ENCODE results near the gene FANCE. TPM values are rescaled to one million over a fixed set of nuclear protein-coding genes. Genes with fewer than 3 reads are reported as not detected.
A peak's percentile ranks its signal among the peaks of the same experiment; 100 is the strongest.

FANCE gene
- total and polyA plus RNA-seq, 2 experiments from 2014 or later = 5.4 to 25.5 TPM

- TF ChIP-seq ZNF462 (CRISPR knock-in tag; IDR thresholded peaks at IDR 0.05) = no peak
- no peak for TF ChIP-seq EZH2 (IDR thresholded peaks at IDR 0.05; ENCODE audit: low read depth, unreplicated experiment)
- TF ChIP-seq JUNB (IDR thresholded peaks at IDR 0.05; ENCODE audit: unreplicated experiment) = no peak
These were observed 59.4 kb downstream of the FANCE start (continued) for GRCh38 chr6:35511562-35511941.

DNA sequence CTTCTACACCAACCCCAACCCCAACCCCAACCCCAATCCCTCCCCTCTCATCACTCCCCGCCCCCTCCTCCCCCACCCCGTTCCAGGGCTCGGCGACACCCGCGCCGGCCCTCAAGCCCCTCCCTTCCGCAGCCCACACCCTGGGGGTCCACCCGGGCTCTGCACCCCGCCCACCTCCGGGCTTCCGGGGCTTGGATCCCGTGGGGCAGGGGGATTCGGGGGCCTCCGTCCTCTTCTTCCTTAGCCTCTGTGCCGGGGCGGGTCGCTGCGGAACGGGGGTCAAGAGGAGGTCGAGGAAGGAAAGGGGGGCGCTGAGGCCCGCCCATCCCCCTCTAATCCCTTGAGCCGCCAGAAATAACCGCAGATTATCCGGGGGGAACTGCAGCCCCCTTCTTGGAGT lies 59.9 kb downstream of the FANCE start:
- Mint-ChIP-seq H3K4me1 (peaks cover 45% of the 10 kb centered on the region), H3K27ac (no peak overlapping the region), H3K4me3 (peak overlapping the region; percentile 67), H3K36me3 (ENCODE audit: low read depth) (no peaks in the 10 kb centered on the region), H3K9me3 (no peaks in the 10 kb centered on the region), H3K27me3 (ENCODE audit: insufficient read depth, low read depth, poor library complexity) (peaks cover 20% of the 10 kb centered on the region)
- Histone ChIP-seq H3F3A (replicated peaks; ENCODE audit: low read depth) (no peaks in the 10 kb centered on the region), H3K79me2 (replicated peaks; ENCODE audit: insufficient read depth) (no peaks in the 10 kb centered on the region), H2AFZ (peak overlapping the region; percentile 85), H3K4me3 (peak overlapping the region; percentile 65), H3K27me3 (ENCODE audit: insufficient read depth) (peaks cover 25% of the 10 kb centered on the region), H4K20me1 (replicated peaks; ENCODE audit: insufficient read depth) (no peaks in the 10 kb centered on the region), H3K27ac (ENCODE audit: low read depth) (no peak overlapping the region), H3K4me2 (peak overlapping the region; percentile 93), H3K4me1 (ENCODE audit: insufficient read depth) (peaks cover 36% of the 10 kb centered on the region), H3K36me3 (ENCODE audit: insufficient read depth) (no peaks in the 10 kb centered on the region), H3K9me2 (ENCODE audit: insufficient read depth) (no peaks in the 10 kb centered on the region)
- peak; percentile 39 for DNase-seq (ENCODE audit: low spot score)
- peak; percentile 35 for ATAC-seq
- TF ChIP-seq ZNF114 (CRISPR knock-in tag; IDR thresholded peaks at IDR 0.05) (no peak), ZNF331 (CRISPR knock-in tag; IDR thresholded peaks at IDR 0.05; ENCODE audit: low read depth) (no peak), POLR2AphosphoS5 (IDR thresholded peaks at IDR 0.05; ENCODE audit: low read depth) (no peak), ZNF462 (CRISPR knock-in tag; IDR thresholded peaks at IDR 0.05) (no peak), NANOG (IDR thresholded peaks at IDR 0.05; ENCODE audit: borderline replicate concordance) (no peak), CREB1 (CRISPR knock-in tag; IDR thresholded peaks at IDR 0.05; ENCODE audit: low read depth) (no peak), JUNB (IDR thresholded peaks at IDR 0.05; ENCODE audit: unreplicated experiment) (no peak)
- TF ChIP-seq, protein P1, sequence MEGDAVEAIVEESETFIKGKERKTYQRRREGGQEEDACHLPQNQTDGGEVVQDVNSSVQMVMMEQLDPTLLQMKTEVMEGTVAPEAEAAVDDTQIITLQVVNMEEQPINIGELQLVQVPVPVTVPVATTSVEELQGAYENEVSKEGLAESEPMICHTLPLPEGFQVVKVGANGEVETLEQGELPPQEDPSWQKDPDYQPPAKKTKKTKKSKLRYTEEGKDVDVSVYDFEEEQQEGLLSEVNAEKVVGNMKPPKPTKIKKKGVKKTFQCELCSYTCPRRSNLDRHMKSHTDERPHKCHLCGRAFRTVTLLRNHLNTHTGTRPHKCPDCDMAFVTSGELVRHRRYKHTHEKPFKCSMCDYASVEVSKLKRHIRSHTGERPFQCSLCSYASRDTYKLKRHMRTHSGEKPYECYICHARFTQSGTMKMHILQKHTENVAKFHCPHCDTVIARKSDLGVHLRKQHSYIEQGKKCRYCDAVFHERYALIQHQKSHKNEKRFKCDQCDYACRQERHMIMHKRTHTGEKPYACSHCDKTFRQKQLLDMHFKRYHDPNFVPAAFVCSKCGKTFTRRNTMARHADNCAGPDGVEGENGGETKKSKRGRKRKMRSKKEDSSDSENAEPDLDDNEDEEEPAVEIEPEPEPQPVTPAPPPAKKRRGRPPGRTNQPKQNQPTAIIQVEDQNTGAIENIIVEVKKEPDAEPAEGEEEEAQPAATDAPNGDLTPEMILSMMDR (conservative IDR thresholded peaks at IDR 0.05; ENCODE audit: low read depth in 2 of 2) = no peak
